ENCODE results near the gene DHX57. TPM values are rescaled to one million over a fixed set of nuclear protein-coding genes. Genes with fewer than 3 reads are reported as not detected.
A peak's percentile ranks its signal among the peaks of the same experiment; 100 is the strongest.

DHX57 gene
- 10 to 100 TPM; 11.1 to 17.4 (median 12.2) TPM for total RNA-seq

- Histone ChIP-seq H3K27ac (replicated peaks in 1 of 4) (peak within 1 kb of the TSS; percentile 67 to 82 (median 77)), H3K36me3 (peaks cover 0 to 6% (median 3%) of the 10 kb centered on the region in 4 donors), H3K27me3 (no peaks in the 10 kb centered on the region), H3K4me3 (peak within 1 kb of the TSS; percentile 68 to 83 (median 81)), H3K9me3 (no peaks in the 10 kb centered on the region), H3K4me1 (peaks cover 3 to 25% (median 20%) of the 10 kb centered on the region in 4 donors)
- intact Hi-C loops (cut with DNase I) = no loop called here
- 0% methylated on average over 21 of the region's 52 CpGs for WGBS
- DNase-seq (ENCODE audit: extremely low spot score) = peak; percentile 97
- TF ChIP-seq POLR2AphosphoS5 (IDR thresholded peaks at IDR 0.05) (peak; percentile 71 to 79), CTCF (IDR thresholded peaks at IDR 0.05) (no peak)
Measured at GRCh38 chr2:38875576-38876367, at the start of gene DHX57, which contains the start of gene MORN2. Gene DHX57 (minus strand): TSS chr2:38875934. CDS start chr2:38868405, 7,529 bp downstream. Gene MORN2 (plus strand): TSS chr2:38875976.

- no peaks in the 10 kb centered on the region for H3K27me3 ChIP-seq
- no peak overlapping the region for H3K4me3 ChIP-seq
- WGBS = 100% methylated on average over 2 of the region's 2 CpGs
- TF ChIP-seq POLR2AphosphoS5 (IDR thresholded peaks at IDR 0.05) (no peak), EP300 (IDR thresholded peaks at IDR 0.05) (no peak), CTCF (IDR thresholded peaks at IDR 0.05) (no peak), POLR2A (IDR thresholded peaks at IDR 0.05; ENCODE audit: low read depth) (no peak)
- peaks cover 0 to 6% (median 3%) of the 10 kb centered on the region in 4 donors for H3K36me3 ChIP-seq
- no peak overlapping the region for H3K27ac ChIP-seq (replicated peaks in 1 of 4)
- H3K9me3 ChIP-seq = no peaks in the 10 kb centered on the region
- H3K4me1 ChIP-seq = no peaks in the 10 kb centered on the region
- DNase-seq (ENCODE audit: extremely low spot score) = no peak
- intact Hi-C loops (cut with DNase I) = no loop called here
Measured at GRCh38 chr2:38922902-38923301, 47.2 kb upstream of the DHX57 start.

- no peaks in the 10 kb centered on the region for H3K9me3 ChIP-seq
- WGBS = 88% methylated on average over 4 of the region's 4 CpGs
- no peaks in the 10 kb centered on the region for H3K4me1 ChIP-seq
- no peak for DNase-seq (ENCODE audit: extremely low spot score)
- no peaks in the 10 kb centered on the region for H3K27me3 ChIP-seq
- intact Hi-C loops (cut with DNase I) = no loop called here
- TF ChIP-seq POLR2AphosphoS5 (IDR thresholded peaks at IDR 0.05) = no peak
- H3K4me3 ChIP-seq = no peak overlapping the region
- H3K36me3 ChIP-seq = peaks cover 0 to 6% (median 3%) of the 10 kb centered on the region in 4 donors
- no peak overlapping the region for H3K27ac ChIP-seq (replicated peaks in 1 of 4)
Measured at GRCh38 chr2:38922389-38922788, 46.7 kb upstream of the DHX57 start.

GRCh38 chr2:38912619-38913018 lies 36.9 kb upstream of the DHX57 start:
- DNase-seq (ENCODE audit: extremely low spot score) = no peak
- Histone ChIP-seq H3K27me3 (no peaks in the 10 kb centered on the region), H3K27ac (replicated peaks in 1 of 4) (no peak overlapping the region), H3K4me3 (no peak overlapping the region), H3K36me3 (no peaks in the 10 kb centered on the region), H3K4me1 (no peaks in the 10 kb centered on the region), H3K9me3 (no peaks in the 10 kb centered on the region)
- 73% methylated on average over 1 of the region's 1 CpG for WGBS
- TF ChIP-seq CTCF (IDR thresholded peaks at IDR 0.05) = no peak
- TF ChIP-seq EP300 (IDR thresholded peaks at IDR 0.05) = no peak
- no peak for TF ChIP-seq POLR2A (IDR thresholded peaks at IDR 0.05; ENCODE audit: low read depth)
- TF ChIP-seq POLR2AphosphoS5 (IDR thresholded peaks at IDR 0.05) = no peak
- intact Hi-C loops (cut with DNase I) = no loop called here

GRCh38 chr2:38911191-38911590 lies 35.5 kb upstream of the DHX57 start:
- Histone ChIP-seq H3K4me3 (no peak overlapping the region), H3K36me3 (no peaks in the 10 kb centered on the region), H3K27me3 (no peaks in the 10 kb centered on the region), H3K9me3 (no peaks in the 10 kb centered on the region), H3K27ac (replicated peaks in 1 of 4) (no peak overlapping the region), H3K4me1 (no peaks in the 10 kb centered on the region)
- no peak for DNase-seq (ENCODE audit: extremely low spot score)
- TF ChIP-seq POLR2A (IDR thresholded peaks at IDR 0.05; ENCODE audit: low read depth) = no peak
- no peak for TF ChIP-seq EP300 (IDR thresholded peaks at IDR 0.05)
- TF ChIP-seq CTCF (IDR thresholded peaks at IDR 0.05) = no peak
- no peak for TF ChIP-seq POLR2AphosphoS5 (IDR thresholded peaks at IDR 0.05)
- intact Hi-C loops (cut with DNase I) = no loop called here
- WGBS = 91% methylated on average over 1 of the region's 1 CpG

All from esophagus muscularis mucosa (tissue), 4 donors.